ENCODE measurements around the gene ASXL2. TPM values are rescaled to one million over a fixed set of nuclear protein-coding genes. Genes with fewer than 3 reads are reported as not detected.

Gene ASXL2
- total RNA-seq, 1 donor from 2014 or later = 25.4 TPM

GRCh38 chr2:25728559-25728958 lies 149.7 kb downstream of the ASXL2 start:
- Mint-ChIP-seq H3K36me3 (no peaks in the 10 kb centered on the region), H3K4me1 (no peaks in the 10 kb centered on the region)

DNA sequence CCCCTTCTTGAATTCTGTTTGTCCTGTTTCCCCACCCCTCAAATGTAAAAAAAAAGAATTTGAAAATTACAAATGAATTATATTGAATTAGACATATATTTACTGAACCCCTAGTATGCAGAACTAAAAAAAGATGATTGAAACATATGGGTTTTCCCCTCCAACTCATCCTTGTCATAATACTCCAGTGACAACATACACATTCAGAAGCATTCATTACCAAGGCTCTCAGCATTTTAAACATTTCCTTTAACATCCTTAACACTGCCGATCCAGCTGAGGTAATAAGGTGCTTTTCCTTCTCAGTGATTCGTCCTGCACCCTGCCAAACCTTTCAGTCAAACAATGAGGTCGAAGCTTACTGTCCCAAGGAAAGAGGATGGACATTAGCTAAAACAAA lies 151.8 kb downstream of the ASXL2 start:
- no peaks in the 10 kb centered on the region for H3K27me3 Mint-ChIP-seq (ENCODE audit: low read depth)
- H3K36me3 Mint-ChIP-seq = no peaks in the 10 kb centered on the region
- no peak for DNase-seq (ENCODE audit: low spot score in 2 of 2, unreplicated experiment in 2 of 2)
- TF ChIP-seq, protein P1, sequence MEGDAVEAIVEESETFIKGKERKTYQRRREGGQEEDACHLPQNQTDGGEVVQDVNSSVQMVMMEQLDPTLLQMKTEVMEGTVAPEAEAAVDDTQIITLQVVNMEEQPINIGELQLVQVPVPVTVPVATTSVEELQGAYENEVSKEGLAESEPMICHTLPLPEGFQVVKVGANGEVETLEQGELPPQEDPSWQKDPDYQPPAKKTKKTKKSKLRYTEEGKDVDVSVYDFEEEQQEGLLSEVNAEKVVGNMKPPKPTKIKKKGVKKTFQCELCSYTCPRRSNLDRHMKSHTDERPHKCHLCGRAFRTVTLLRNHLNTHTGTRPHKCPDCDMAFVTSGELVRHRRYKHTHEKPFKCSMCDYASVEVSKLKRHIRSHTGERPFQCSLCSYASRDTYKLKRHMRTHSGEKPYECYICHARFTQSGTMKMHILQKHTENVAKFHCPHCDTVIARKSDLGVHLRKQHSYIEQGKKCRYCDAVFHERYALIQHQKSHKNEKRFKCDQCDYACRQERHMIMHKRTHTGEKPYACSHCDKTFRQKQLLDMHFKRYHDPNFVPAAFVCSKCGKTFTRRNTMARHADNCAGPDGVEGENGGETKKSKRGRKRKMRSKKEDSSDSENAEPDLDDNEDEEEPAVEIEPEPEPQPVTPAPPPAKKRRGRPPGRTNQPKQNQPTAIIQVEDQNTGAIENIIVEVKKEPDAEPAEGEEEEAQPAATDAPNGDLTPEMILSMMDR (IDR thresholded peaks at IDR 0.05; ENCODE audit: unreplicated experiment) = no peak
- no peaks in the 10 kb centered on the region for H3K4me1 Mint-ChIP-seq
- no peak overlapping the region for H3K27ac Mint-ChIP-seq
- H3K9me3 Mint-ChIP-seq = peaks cover 6% of the 10 kb centered on the region
- no peak overlapping the region for H3K4me3 Mint-ChIP-seq

More at GRCh38 chr2:25728559-25728958, 149.7 kb downstream of the ASXL2 start:
- H3K4me3 Mint-ChIP-seq = no peak overlapping the region
- no peak overlapping the region for H3K27ac Mint-ChIP-seq
- peaks cover 10% of the 10 kb centered on the region for H3K9me3 Mint-ChIP-seq
- no peak for DNase-seq (ENCODE audit: low spot score in 2 of 2, unreplicated experiment in 2 of 2)
- no peaks in the 10 kb centered on the region for H3K27me3 Mint-ChIP-seq (ENCODE audit: low read depth)
- TF ChIP-seq, protein P1 (IDR thresholded peaks at IDR 0.05; ENCODE audit: unreplicated experiment) = no peak

DNA sequence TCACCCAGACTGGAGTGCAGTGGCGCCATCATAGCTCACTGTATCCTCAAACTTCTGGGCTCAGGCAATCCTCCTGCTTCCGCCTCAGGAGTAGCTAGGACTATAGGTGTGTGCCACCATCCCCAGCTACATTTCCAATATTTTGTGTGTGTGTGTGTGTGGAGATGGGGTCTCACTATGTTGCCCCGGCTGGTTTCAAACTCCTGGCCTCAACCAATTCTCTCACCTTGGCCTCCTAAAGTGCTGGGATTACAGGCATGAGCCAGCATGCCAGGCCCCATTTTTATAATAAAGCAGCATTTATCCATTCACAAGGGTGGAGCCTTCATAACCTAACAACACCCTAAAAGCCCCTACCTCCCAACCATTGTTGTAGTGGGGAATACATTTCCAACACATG lies 152.4 kb downstream of the ASXL2 start:
- peaks cover 3% of the 10 kb centered on the region for H3K9me3 Mint-ChIP-seq
- H3K4me3 Mint-ChIP-seq = no peak overlapping the region
- H3K4me1 Mint-ChIP-seq = no peaks in the 10 kb centered on the region
- no peaks in the 10 kb centered on the region for H3K27me3 Mint-ChIP-seq (ENCODE audit: low read depth)
- no peaks in the 10 kb centered on the region for H3K36me3 Mint-ChIP-seq
- no peak for DNase-seq (ENCODE audit: low spot score in 2 of 2, unreplicated experiment in 2 of 2)
- H3K27ac Mint-ChIP-seq = no peak overlapping the region
- TF ChIP-seq, protein P1 (IDR thresholded peaks at IDR 0.05; ENCODE audit: unreplicated experiment) = no peak

DNA sequence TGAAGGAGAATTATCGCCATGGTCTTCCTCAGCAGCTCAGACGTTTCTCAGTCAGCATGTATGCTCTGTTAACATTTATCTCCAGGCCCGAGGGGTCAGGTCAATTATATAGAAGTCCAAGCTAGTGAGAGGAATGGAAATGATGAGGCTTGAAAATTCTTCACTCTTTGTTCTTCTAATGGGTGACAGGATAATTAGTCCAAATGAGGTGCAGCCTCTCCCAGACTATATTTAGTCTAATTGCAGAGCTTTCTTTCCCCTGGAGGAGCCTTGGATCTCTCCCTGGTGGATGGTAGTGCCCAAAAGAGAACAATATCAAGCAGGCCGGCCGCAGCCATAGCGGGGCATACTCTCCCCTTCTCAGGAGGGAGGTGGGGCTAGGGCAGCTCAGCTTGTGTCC lies 153.5 kb downstream of the ASXL2 start:
- TF ChIP-seq, protein P1 (IDR thresholded peaks at IDR 0.05; ENCODE audit: unreplicated experiment) = no peak
- Mint-ChIP-seq H3K27me3 (ENCODE audit: low read depth) (no peaks in the 10 kb centered on the region), H3K4me1 (peaks cover 3% of the 10 kb centered on the region), H3K36me3 (no peaks in the 10 kb centered on the region), H3K9me3 (no peaks in the 10 kb centered on the region), H3K4me3 (no peak overlapping the region), H3K27ac (no peak overlapping the region)
- DNase-seq (ENCODE audit: low spot score in 2 of 2, unreplicated experiment in 2 of 2) = no peak

GRCh38 chr2:25722224-25722623 lies 156.1 kb downstream of the ASXL2 start:
- DNase-seq (ENCODE audit: low spot score in 2 of 2, unreplicated experiment in 2 of 2) = no peak
- TF ChIP-seq, protein P1 (IDR thresholded peaks at IDR 0.05; ENCODE audit: unreplicated experiment) = no peak
- Mint-ChIP-seq H3K4me3 (no peak overlapping the region), H3K27me3 (ENCODE audit: low read depth) (no peaks in the 10 kb centered on the region), H3K4me1 (peaks cover 4% of the 10 kb centered on the region), H3K27ac (no peak overlapping the region), H3K36me3 (no peaks in the 10 kb centered on the region), H3K9me3 (no peaks in the 10 kb centered on the region)

DNA sequence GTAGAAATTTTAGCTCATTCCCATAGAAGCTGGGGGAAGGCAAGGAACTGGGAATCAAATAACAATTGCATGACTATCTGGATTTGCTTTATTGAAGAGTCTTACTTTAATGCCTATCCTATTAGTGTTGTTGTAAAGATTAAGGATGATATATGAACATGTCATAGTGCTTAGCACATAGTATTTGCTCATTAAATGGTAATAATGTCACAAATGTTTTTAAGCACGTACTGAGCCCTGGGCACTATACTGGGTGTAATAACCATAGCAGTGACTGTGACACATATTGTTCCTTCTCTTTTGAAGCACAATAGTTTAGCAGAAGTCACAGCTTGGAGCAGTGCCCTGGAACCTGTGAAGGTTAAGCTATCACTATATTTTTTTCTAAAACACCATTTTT lies 157.7 kb downstream of the ASXL2 start:
- no peak for DNase-seq (ENCODE audit: low spot score in 2 of 2, unreplicated experiment in 2 of 2)
- H3K36me3 Mint-ChIP-seq = no peaks in the 10 kb centered on the region
- H3K9me3 Mint-ChIP-seq = no peaks in the 10 kb centered on the region
- TF ChIP-seq, protein P1 (IDR thresholded peaks at IDR 0.05; ENCODE audit: unreplicated experiment) = no peak
- no peak overlapping the region for H3K27ac Mint-ChIP-seq
- H3K4me1 Mint-ChIP-seq = peaks cover 4% of the 10 kb centered on the region
- no peaks in the 10 kb centered on the region for H3K27me3 Mint-ChIP-seq (ENCODE audit: low read depth)
- H3K4me3 Mint-ChIP-seq = no peak overlapping the region

Measured in mesothelial cell of epicardium (in vitro differentiated cells).